ENCODE results near the gene SLC39A2. TPM values are rescaled to one million over a fixed set of nuclear protein-coding genes. Genes with fewer than 3 reads are reported as not detected.
A peak's percentile ranks its signal among the peaks of the same experiment; 100 is the strongest.
"Not testable (repeated sequence)": the region's sequence is repeated elsewhere in the genome, so short reads cannot be mapped to it uniquely, and the experiment has no call there.

SLC39A2 gene
- total RNA-seq (2022) (0.81 and 0.88 TPM in 2 replicates), Bru-seq, nascent RNA (percentile 34 among the genes with signal in this experiment), BruChase-seq, experiment 1, labeled RNA remaining after a 2-hour chase (percentile 17 among the genes with signal in this experiment), BruChase-seq, experiment 2, labeled RNA remaining after a 6-hour chase (percentile 17 among the genes with signal in this experiment)
- long read RNA-seq, partial matches to known transcripts = 0 of 1 reads
- long read RNA-seq, other reads (novel, unspliced or antisense) = 0 of 1 reads

- intact Hi-C loops (cut with micrococcal nuclease; ENCODE audit: unreplicated experiment) = no loop called here
- H3K36me3 Mint-ChIP-seq (ENCODE audit: insufficient read depth, unreplicated experiment) = peaks cover 27% of the 10 kb centered on the region
- no peak for DNase-seq
- Histone ChIP-seq H3K4me1 (peaks cover 17% of the 10 kb centered on the region; the same call in 1 of the 2 replicates), H3K27me3 (replicated peaks; ENCODE audit: control insufficient read depth, insufficient read depth, low read length) (no peaks in the 10 kb centered on the region), H3K36me3 (ENCODE audit: control insufficient read depth, insufficient read depth, low read length) (no peaks in the 10 kb centered on the region), H3K4me3 (ENCODE audit: low read depth, low read length) (no peak within 1 kb of the TSS), H3K9me3 (no peaks in the 10 kb centered on the region)
- ChIA-PET POLR2A (interaction anchor here (0.5 to 0.6 kb wide), 2 partner anchors 26 to 384 kb away, joined by 3 to 6 read pairs; no protein-coding TSS in a partner anchor), CTCF (interaction anchor here (1.5 to 3.1 kb wide), 4 partner anchors 16 to 141 kb away, joined by 6 to 22 read pairs (median 11); no protein-coding TSS in a partner anchor)
- no peaks in the 10 kb centered on the region for H3K27me3 Mint-ChIP-seq (ENCODE audit: insufficient read depth, unreplicated experiment)
- no peaks in the 10 kb centered on the region for H3K9me3 Mint-ChIP-seq (ENCODE audit: unreplicated experiment)
- no peak within 1 kb of the TSS for H3K4me3 Mint-ChIP-seq (ENCODE audit: unreplicated experiment)
- peaks cover 9% of the 10 kb centered on the region for H3K4me1 Mint-ChIP-seq (ENCODE audit: low read depth, unreplicated experiment)
- TF ChIP-seq CTCF (IDR thresholded peaks at IDR 0.05; ENCODE audit: insufficient read depth in 1 of 2, low read depth in 1 of 2, low read length in 1 of 2, severe bottlenecking in 1 of 2, unreplicated experiment in 1 of 2) = no peak
- BruUV-seq (replicated peaks) = no TSS peak
- no peak within 1 kb of the TSS for H3K27ac Mint-ChIP-seq (ENCODE audit: unreplicated experiment)
Observed at GRCh38 chr14:20998674-20999366, at the start of gene SLC39A2. SLC39A2 (plus strand) TSS chr14:20999293; CDS start chr14:20999447, 154 bp downstream.

GRCh38 chr14:20954736-20955537, 44.2 kb upstream of the SLC39A2 start, which contains the start of gene RNASE2:
RNASE2 (plus strand) TSS chr14:20955487; CDS start chr14:20955772, 285 bp downstream.
- H3K9me3 ChIP-seq; intact Hi-C loops (cut with micrococcal nuclease; ENCODE audit: unreplicated experiment); H3K36me3 Mint-ChIP-seq (ENCODE audit: insufficient read depth, unreplicated experiment); POLR2A ChIA-PET; H3K4me3 Mint-ChIP-seq (ENCODE audit: unreplicated experiment); H3K4me3 ChIP-seq (ENCODE audit: low read depth, low read length); H3K4me1 ChIP-seq; H3K36me3 ChIP-seq (ENCODE audit: control insufficient read depth, insufficient read depth, low read length); H3K9me3 Mint-ChIP-seq (ENCODE audit: unreplicated experiment); DNase-seq; H3K27ac Mint-ChIP-seq (ENCODE audit: unreplicated experiment); H3K4me1 Mint-ChIP-seq (ENCODE audit: low read depth, unreplicated experiment); BruUV-seq (replicated peaks); H3K27me3 ChIP-seq (replicated peaks; ENCODE audit: control insufficient read depth, insufficient read depth, low read length); CTCF ChIA-PET: not testable (repeated sequence)
- peaks cover 16% of the 10 kb centered on the region for H3K27me3 Mint-ChIP-seq (ENCODE audit: insufficient read depth, unreplicated experiment)

GRCh38 chr14:20955538-20955873, 43.6 kb upstream of the SLC39A2 start:
- H3K4me3 ChIP-seq (ENCODE audit: low read depth, low read length); DNase-seq; intact Hi-C loops (cut with micrococcal nuclease; ENCODE audit: unreplicated experiment); H3K36me3 ChIP-seq (ENCODE audit: control insufficient read depth, insufficient read depth, low read length); H3K4me1 Mint-ChIP-seq (ENCODE audit: low read depth, unreplicated experiment); POLR2A ChIA-PET; H3K9me3 ChIP-seq; H3K36me3 Mint-ChIP-seq (ENCODE audit: insufficient read depth, unreplicated experiment); BruUV-seq (replicated peaks); H3K9me3 Mint-ChIP-seq (ENCODE audit: unreplicated experiment); H3K4me3 Mint-ChIP-seq (ENCODE audit: unreplicated experiment); H3K27me3 ChIP-seq (replicated peaks; ENCODE audit: control insufficient read depth, insufficient read depth, low read length); CTCF ChIA-PET; H3K27ac Mint-ChIP-seq (ENCODE audit: unreplicated experiment); H3K4me1 ChIP-seq: not testable (repeated sequence)
- peaks cover 13% of the 10 kb centered on the region for H3K27me3 Mint-ChIP-seq (ENCODE audit: insufficient read depth, unreplicated experiment)

All from Caco-2 (cell line).